ENCODE results near the gene CASP2. TPM values are rescaled to one million over a fixed set of nuclear protein-coding genes. Genes with fewer than 3 reads are reported as not detected.

CASP2 gene
- polyA plus RNA-seq, 3 donors = 7.9 to 30.2 (median 12.2) TPM

GRCh38 chr7:143282124-143282523, 6.0 kb upstream of the CASP2 start:
- Histone ChIP-seq H3K9ac (ENCODE audit: insufficient read depth, low read length, poor library complexity, severe bottlenecking) (no peak overlapping the region), H3K4me2 (replicated peaks; ENCODE audit: extremely low read depth, low read length, poor library complexity, severe bottlenecking) (no peak overlapping the region), H3K9me3 (replicated peaks in 1 of 2; ENCODE audit: control insufficient read depth in 1 of 2, insufficient read depth in 1 of 2, low read length in 2 of 2) (no peaks in the 10 kb centered on the region), H3K36me3 (replicated peaks in 1 of 2; ENCODE audit: control insufficient read depth in 1 of 2, insufficient read depth in 2 of 2, low read length in 2 of 2) (no peaks in the 10 kb centered on the region), H3K4me1 (ENCODE audit: control insufficient read depth in 1 of 2, insufficient read depth in 2 of 2, low read length in 2 of 2) (peaks cover 0 to 19% of the 10 kb centered on the region in 2 donors), H3K79me2 (ENCODE audit: insufficient read depth, low read length) (no peaks in the 10 kb centered on the region), H4K20me1 (ENCODE audit: insufficient read depth, low read length) (no peaks in the 10 kb centered on the region), H3K27ac (ENCODE audit: low read depth in 1 of 2, low read length in 2 of 2) (no peak overlapping the region), H3K27me3 (ENCODE audit: control insufficient read depth in 2 of 2, insufficient read depth in 2 of 2, low read length in 2 of 2) (no peaks in the 10 kb centered on the region), H2AFZ (ENCODE audit: insufficient read depth, low read depth, low read length, poor library complexity, severe bottlenecking) (no peak overlapping the region), H3K4me3 (replicated peaks in 1 of 3; ENCODE audit: low read depth in 2 of 3, low read length in 3 of 3) (no peak overlapping the region)
- no peak overlapping the region for H3K4me3 Mint-ChIP-seq
- intact Hi-C loops (cut with micrococcal nuclease) = loop anchor here in 1 of 2 donors (10.0 kb wide), 1 partner anchor 93 kb away; no protein-coding TSS in a partner anchor
- WGBS (ENCODE audit: insufficient coverage) = 100% methylated on average over 4 of the region's 8 CpGs
- peaks cover 0 to 3% (median 2%) of the 10 kb centered on the region in 3 donors for H3K27me3 Mint-ChIP-seq (ENCODE audit: low read depth in 3 of 3)
- H3K9me3 Mint-ChIP-seq = peaks cover 0 to 2% (median 0%) of the 10 kb centered on the region in 7 donors
- H3K4me1 Mint-ChIP-seq = peaks cover 17% of the 10 kb centered on the region
- no peak for TF ChIP-seq CTCF (IDR thresholded peaks at IDR 0.05)
- no peak for DNase-seq
- H3K36me3 Mint-ChIP-seq = no peaks in the 10 kb centered on the region
- no peak overlapping the region for H3K27ac Mint-ChIP-seq

GRCh38 chr7:143283381-143283780, 4.8 kb upstream of the CASP2 start:
- no peak for DNase-seq
- Mint-ChIP-seq H3K27me3 (ENCODE audit: low read depth in 3 of 3) (peaks cover 0 to 3% (median 2%) of the 10 kb centered on the region in 3 donors), H3K4me3 (no peak overlapping the region), H3K27ac (peak overlapping the region in 1 of 7 donors; percentile 8), H3K4me1 (peaks cover 24% of the 10 kb centered on the region), H3K9me3 (peaks cover 0 to 2% (median 0%) of the 10 kb centered on the region in 7 donors), H3K36me3 (no peaks in the 10 kb centered on the region)
- Histone ChIP-seq H3K27ac (ENCODE audit: low read depth in 1 of 2, low read length in 2 of 2) (no peak overlapping the region), H4K20me1 (ENCODE audit: insufficient read depth, low read length) (no peaks in the 10 kb centered on the region), H3K4me2 (replicated peaks; ENCODE audit: extremely low read depth, low read length, poor library complexity, severe bottlenecking) (no peak overlapping the region), H3K9me3 (replicated peaks in 1 of 2; ENCODE audit: control insufficient read depth in 1 of 2, insufficient read depth in 1 of 2, low read length in 2 of 2) (no peaks in the 10 kb centered on the region), H3K79me2 (ENCODE audit: insufficient read depth, low read length) (peaks cover 3% of the 10 kb centered on the region), H3K4me1 (ENCODE audit: control insufficient read depth in 1 of 2, insufficient read depth in 2 of 2, low read length in 2 of 2) (peaks cover 6 to 26% of the 10 kb centered on the region in 2 donors), H3K27me3 (ENCODE audit: control insufficient read depth in 2 of 2, insufficient read depth in 2 of 2, low read length in 2 of 2) (no peaks in the 10 kb centered on the region), H3K36me3 (replicated peaks in 1 of 2; ENCODE audit: control insufficient read depth in 1 of 2, insufficient read depth in 2 of 2, low read length in 2 of 2) (no peaks in the 10 kb centered on the region), H3K4me3 (replicated peaks in 1 of 3; ENCODE audit: low read depth in 2 of 3, low read length in 3 of 3) (no peak overlapping the region), H3K9ac (ENCODE audit: insufficient read depth, low read length, poor library complexity, severe bottlenecking) (no peak overlapping the region), H2AFZ (ENCODE audit: insufficient read depth, low read depth, low read length, poor library complexity, severe bottlenecking) (no peak overlapping the region)
- no peak for TF ChIP-seq CTCF (IDR thresholded peaks at IDR 0.05)
- intact Hi-C loops (cut with micrococcal nuclease) = loop anchor here in 1 of 2 donors (10.0 kb wide), 1 partner anchor 91 kb away; no protein-coding TSS in a partner anchor
- 97% methylated on average over 4 of the region's 4 CpGs for WGBS (ENCODE audit: insufficient coverage)

Data from CD14-positive monocyte (primary cell).